GM10266 (cell line): Measurements from ENCODE around the gene C3orf33.

Experiments
- DNase-seq: peaks from one replicate; pipeline ENCODE4 v3.0.0; 2012; ENCODE audit errors: extremely low spot score
- TF ChIP-seq, protein P1 (sequence below): IDR thresholded peaks from 2 replicates; pipeline ENCODE4 v1.5.1; 2012; ENCODE audit warnings: mild to moderate bottlenecking, low read depth; ENCODE audit not compliant: control insufficient read depth, insufficient read depth; ENCODE audit errors: missing control alignments

The C3orf33 gene

DNA sequence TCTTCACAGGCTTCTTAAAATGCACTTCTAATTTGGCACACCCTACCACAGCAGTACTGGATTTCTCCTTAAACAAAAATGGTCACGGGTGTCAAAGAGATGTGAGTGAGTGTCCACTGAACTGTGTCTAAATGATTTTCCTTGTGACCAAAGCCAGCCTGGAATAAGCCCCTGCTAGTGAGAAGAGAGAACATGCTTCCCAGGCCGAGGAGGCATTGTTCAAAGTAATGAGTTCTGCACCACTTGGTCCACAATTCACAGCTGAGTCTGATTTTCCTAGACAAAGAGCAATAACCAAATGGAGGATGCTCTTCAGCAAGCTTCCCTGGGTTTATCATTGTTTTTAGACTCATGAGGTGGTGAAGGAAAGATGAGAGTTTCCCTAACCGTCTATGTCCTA, 65.0 kb downstream of the C3orf33 start:
- TF ChIP-seq, protein P1, sequence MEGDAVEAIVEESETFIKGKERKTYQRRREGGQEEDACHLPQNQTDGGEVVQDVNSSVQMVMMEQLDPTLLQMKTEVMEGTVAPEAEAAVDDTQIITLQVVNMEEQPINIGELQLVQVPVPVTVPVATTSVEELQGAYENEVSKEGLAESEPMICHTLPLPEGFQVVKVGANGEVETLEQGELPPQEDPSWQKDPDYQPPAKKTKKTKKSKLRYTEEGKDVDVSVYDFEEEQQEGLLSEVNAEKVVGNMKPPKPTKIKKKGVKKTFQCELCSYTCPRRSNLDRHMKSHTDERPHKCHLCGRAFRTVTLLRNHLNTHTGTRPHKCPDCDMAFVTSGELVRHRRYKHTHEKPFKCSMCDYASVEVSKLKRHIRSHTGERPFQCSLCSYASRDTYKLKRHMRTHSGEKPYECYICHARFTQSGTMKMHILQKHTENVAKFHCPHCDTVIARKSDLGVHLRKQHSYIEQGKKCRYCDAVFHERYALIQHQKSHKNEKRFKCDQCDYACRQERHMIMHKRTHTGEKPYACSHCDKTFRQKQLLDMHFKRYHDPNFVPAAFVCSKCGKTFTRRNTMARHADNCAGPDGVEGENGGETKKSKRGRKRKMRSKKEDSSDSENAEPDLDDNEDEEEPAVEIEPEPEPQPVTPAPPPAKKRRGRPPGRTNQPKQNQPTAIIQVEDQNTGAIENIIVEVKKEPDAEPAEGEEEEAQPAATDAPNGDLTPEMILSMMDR, result no peak
- no peak for DNase-seq

DNA sequence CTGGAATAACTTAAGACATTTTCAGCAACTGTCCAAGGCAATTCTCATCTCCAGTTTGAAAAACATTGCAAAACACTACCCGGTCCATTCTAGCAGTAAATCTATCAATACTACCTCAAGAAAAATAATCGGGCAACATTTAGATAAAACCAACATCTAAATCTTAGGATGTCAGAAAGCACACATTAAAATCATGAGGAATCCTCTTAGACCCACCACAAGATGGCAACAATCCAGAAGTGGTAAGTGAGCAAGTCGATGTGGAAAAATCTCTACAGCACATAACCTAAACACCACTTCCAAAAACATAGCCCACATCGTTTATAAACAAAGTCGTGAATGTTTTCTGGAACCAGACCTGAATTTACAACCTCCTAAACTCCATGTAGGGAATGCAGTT, 66.9 kb downstream of the C3orf33 start:
- TF ChIP-seq, protein P1, result no peak
- no peak for DNase-seq

DNA sequence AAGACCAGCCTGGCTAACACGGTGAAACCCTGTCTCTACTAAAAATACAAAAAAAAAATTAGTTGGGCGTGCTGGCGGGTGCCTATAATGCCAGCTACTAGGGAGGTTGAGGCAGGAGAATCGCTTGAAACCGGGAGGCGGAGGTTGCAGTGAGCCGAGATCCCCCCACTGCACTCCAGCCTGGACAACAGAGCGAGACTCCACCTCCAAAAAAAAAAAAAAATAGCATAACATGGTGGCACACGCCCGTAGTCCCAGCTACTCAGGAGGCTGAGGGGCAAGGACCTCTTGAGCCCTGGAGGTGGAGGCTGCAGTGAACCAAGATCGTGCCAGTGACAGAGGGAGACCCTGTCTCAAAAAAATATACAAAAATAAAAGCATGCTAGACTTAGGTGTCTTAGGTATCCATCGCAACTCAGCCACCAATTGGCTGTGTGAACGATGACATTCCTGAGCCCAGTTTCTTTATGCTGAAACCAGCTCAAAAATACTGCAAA, 67.5 kb downstream of the C3orf33 start:
- no peak for DNase-seq
- TF ChIP-seq, protein P1, result no peak

DNA sequence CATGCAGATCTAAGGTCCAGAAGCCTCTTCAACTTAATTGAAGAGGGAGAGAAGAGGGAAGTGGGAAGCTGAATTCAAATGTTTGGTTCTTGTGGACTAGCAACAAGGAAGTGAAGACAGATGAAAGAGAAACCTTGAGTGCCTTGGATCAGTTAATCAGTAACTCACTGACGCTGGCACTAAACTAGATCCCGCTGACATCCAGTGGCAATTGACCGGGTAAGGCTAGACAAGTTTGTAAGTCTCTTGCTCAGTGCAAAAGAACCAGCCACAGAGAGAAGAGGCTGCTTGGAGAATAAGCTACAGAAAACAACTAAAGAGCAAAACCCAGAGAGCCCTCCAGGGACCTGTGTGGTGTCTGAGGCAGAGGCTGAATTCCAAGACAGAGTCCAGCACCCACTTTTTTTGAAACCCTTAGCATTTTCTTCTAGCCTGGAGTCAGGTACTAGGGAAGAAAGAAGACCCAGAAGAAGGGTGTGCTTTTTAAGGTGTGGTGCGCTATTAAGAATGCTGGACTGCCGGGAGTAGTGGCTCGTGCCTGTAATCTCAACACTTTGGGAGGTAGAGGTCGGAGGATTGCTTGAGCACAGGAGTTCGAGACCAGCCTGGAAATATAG, 68.1 kb downstream of the C3orf33 start:
- TF ChIP-seq, protein P1, result no peak
- no peak for DNase-seq

DNA sequence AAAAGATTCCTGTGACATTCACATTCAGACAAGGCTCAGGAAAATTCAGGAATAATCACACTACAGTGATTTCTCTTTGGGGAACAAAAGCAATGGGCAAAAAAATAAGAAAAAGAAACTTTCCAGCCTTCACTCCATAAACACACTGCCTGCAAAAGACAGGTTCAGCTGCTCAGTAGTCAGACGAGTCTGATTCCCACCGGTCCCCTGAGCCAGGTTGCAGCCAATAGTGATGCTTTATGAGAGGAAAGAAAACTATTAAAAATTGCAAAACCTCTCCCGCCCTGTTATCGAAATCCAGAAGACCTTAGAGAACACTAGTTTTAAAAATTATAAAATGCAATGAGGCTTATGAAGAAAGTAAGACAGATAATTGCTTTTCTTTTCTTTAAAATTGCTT, 69.7 kb downstream of the C3orf33 start:
- no peak for DNase-seq
- TF ChIP-seq, protein P1, result no peak

DNA sequence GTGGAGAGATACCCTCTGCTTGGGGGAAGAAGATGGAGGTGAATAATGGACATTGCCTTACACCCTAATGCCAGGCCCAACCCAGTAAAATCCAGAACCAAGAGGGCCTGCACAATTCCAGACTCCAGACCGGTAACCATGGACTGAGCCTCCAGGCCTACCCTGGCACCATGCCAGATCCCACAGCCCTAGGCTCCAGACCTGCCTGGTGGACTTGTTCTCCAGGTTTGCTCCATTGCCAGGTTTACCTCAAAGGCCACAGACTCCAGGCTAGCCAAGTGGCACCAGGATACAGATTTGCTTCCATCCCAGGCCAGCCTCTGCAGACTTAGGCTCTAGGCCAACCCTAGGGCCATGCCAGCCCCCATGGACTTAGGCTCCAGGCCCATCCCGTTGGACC, 75.2 kb downstream of the C3orf33 start:
- TF ChIP-seq, protein P1, result no peak
- no peak for DNase-seq

DNA sequence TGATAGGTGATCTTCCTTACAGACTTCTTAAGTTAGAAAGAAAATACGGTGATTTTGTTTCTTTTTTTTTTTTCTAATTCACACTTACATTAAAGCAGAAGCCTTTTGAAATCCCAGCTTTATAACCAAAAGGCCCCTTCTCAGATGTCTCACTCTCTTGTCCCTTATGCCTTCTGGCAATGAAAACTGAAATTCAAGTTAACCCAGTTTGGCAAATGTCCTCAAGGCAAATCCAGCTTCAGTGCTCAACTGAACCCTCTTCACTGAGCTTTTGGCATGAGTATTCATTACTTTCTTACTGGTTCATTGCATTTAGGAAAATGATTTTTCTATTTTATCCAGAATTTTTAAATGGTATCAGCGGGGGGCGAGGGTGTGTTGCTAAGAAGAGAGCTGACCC, 78.2 kb downstream of the C3orf33 start:
- TF ChIP-seq, protein P1, result no peak
- DNase-seq, result no peak
